RWPE2 (cell line): Measurements from ENCODE around the gene PTPRN2.

Experiments
- ATAC-seq: fragments of 200-7000 bp; cut with Tn5 transposase; 3 replicates; pipeline ENCODE4 v1.9.1; 2021; ENCODE audit warnings: low read depth
- DNase-seq: peaks from one replicate; pipeline ENCODE4 v3.0.0-alpha.2; 2020; ENCODE audit warnings: low spot score
- H3K27ac ChIP-seq: fragments of 450-650 bp; 2 replicates; pipeline ENCODE4 v1.5.1; 2017; ENCODE audit warnings: mild to moderate bottlenecking; ENCODE audit not compliant: poor library complexity, severe bottlenecking
- H3K27me3 ChIP-seq: fragments of 250-450 bp; sonication (Bioruptor Pico); 2 replicates; pipeline ENCODE4 v1.5.1; 2021; ENCODE audit warnings: mild to moderate bottlenecking, moderate library complexity; ENCODE audit not compliant: insufficient read depth, poor library complexity, severe bottlenecking
- H3K36me3 ChIP-seq: fragments of 250-450 bp; sonication (Bioruptor Pico); 2 replicates; pipeline ENCODE4 v1.5.1; 2020; ENCODE audit warnings: low read depth, mild to moderate bottlenecking, moderate library complexity
- H3K4me1 ChIP-seq: fragments of 250-450 bp; sonication (Bioruptor Pico); 2 replicates; pipeline ENCODE4 v1.5.1; 2021; ENCODE audit warnings: mild to moderate bottlenecking, moderate library complexity; ENCODE audit not compliant: insufficient read depth, poor library complexity, severe bottlenecking
- H3K4me3 ChIP-seq: fragments of 250-450 bp; sonication (Bioruptor Pico); 2 replicates; pipeline ENCODE4 v1.5.1; 2021; ENCODE audit warnings: mild to moderate bottlenecking, moderate library complexity; ENCODE audit not compliant: severe bottlenecking
- H3K9me3 ChIP-seq: fragments of 250-450 bp; sonication (Bioruptor Pico); 2 replicates; pipeline ENCODE4 v1.5.1; 2021; ENCODE audit warnings: mild to moderate bottlenecking, moderate library complexity; ENCODE audit not compliant: severe bottlenecking
- CTCF ChIP-seq: fragments of 450-650 bp; IDR thresholded peaks from one replicate; pipeline ENCODE4 v1.5.1; 2017; ENCODE audit warnings: mild to moderate bottlenecking, moderate library complexity; ENCODE audit not compliant: poor library complexity, severe bottlenecking

PTPRN2 gene

GRCh38 chr7:157658851-157659412, 928.7 kb downstream of the PTPRN2 start:
- no peak for TF ChIP-seq CTCF
- DNase-seq (no peak), ATAC-seq (no peak)
- Histone ChIP-seq H3K9me3 (peaks cover 3% of the 10 kb centered on the region), H3K27me3 (no peaks in the 10 kb centered on the region), H3K4me1 (no peaks in the 10 kb centered on the region), H3K27ac (no peak overlapping the region), H3K4me3 (no peak overlapping the region), H3K36me3 (no peaks in the 10 kb centered on the region)

GRCh38 chr7:157657741-157658740, 929.6 kb downstream of the PTPRN2 start:
- TF ChIP-seq CTCF = no peak
- Histone ChIP-seq H3K27ac (no peak overlapping the region), H3K9me3 (peaks cover 3% of the 10 kb centered on the region), H3K36me3 (no peaks in the 10 kb centered on the region), H3K4me3 (no peak overlapping the region), H3K27me3 (no peaks in the 10 kb centered on the region), H3K4me1 (no peaks in the 10 kb centered on the region)
- DNase-seq (no peak), ATAC-seq (no peak)

- H3K4me3 ChIP-seq = no peak overlapping the region
- H3K9me3 ChIP-seq = peaks cover 3% of the 10 kb centered on the region
- H3K36me3 ChIP-seq = no peaks in the 10 kb centered on the region
- TF ChIP-seq CTCF = no peak
- no peak for ATAC-seq
- DNase-seq = no peak
- no peaks in the 10 kb centered on the region for H3K4me1 ChIP-seq
- no peaks in the 10 kb centered on the region for H3K27me3 ChIP-seq
- H3K27ac ChIP-seq = no peak overlapping the region
Measured at GRCh38 chr7:157656195-157656769, 931.3 kb downstream of the PTPRN2 start.

GRCh38 chr7:157654350-157654749, 933.3 kb downstream of the PTPRN2 start:
- H3K36me3 ChIP-seq = no peaks in the 10 kb centered on the region
- no peak overlapping the region for H3K4me3 ChIP-seq
- no peak for DNase-seq
- ATAC-seq = no peak
- peaks cover 3% of the 10 kb centered on the region for H3K9me3 ChIP-seq
- no peaks in the 10 kb centered on the region for H3K27me3 ChIP-seq
- no peak for TF ChIP-seq CTCF
- no peak overlapping the region for H3K27ac ChIP-seq
- H3K4me1 ChIP-seq = no peaks in the 10 kb centered on the region
